ENCODE measurements around the gene RELN.

The RELN gene

DNA sequence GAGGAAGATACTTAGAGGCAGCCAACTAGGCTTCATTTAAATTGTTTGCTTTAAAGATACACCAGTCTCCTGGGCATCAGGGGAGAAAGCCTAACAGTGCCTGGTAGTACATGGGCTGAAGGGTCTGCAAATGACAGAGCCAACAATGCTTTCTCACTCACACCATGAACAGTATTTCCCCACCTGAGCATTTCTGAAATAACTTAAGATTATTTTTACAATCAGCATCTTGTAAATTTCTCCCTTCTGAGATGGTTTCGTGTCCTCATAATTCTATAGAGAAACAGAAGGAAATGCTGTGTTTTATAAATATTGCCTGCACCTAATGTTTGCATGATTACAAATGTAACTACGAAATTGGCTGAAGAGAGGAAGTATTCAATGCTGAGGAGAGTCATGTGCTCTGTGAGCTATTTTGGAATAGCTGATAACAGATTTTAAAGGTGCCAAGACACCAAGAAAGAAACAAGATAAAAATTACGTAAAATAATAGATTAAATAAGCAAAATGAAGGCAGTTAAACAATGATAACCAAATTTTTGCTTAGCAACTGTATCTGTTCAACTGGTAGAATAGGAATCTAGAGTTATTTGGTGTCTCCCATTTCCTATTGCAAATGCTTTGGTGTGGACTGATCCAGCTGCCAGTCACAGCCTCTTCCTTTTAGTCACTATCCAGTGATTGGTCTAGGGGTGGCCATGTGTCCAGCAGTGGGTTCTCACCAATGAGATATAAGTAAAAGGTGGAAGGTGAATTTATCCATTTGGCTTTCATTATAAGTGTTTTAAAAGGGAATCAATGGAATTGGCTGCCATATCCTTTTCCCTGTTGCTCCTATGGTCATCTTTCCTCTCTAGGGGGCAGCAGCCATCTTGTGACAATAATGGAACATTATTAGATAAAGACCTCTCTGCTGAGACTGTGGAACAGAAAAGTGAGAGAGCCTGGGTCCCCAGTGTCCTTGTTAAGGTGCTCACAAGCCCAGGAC, 375.5 kb downstream of the RELN start:
- no peak for DNase-seq

DNA sequence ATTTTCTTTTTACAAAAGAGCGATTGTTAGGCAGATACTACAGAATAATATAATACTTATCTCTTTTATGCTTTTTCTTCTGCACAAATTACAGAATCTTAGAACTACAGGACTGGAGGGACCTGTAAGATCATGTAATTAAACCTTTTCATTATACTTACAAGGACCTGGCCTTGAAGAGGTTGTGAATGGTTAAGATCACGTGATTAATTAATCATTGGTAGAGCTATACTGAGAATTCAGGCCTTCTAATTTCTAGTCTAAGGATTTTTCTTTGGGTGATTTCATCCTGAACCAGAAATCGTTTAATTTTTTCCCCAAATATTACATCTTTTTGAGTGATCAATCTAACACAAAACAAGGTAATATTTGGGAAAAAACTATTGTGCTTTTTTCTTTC, 379.7 kb downstream of the RELN start:
- DNase-seq: no peak

DNA sequence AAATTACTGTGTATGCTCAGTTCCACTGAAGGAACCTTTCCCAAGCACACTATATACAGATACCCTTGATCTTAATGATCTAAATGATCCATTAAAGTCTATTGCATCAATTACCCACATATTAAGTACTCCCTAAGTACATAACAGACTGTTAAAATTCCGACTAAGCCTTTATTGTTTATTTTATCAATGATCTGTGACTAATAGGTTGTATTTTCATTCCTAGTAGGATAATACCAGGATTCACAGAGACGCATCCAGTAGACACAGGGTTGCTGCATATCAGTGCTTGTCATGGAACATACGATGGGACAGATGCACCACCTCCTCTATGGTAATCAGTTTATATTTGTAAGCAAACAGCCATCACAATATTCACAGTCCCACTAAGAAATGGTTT, 383.8 kb downstream of the RELN start:
- no peak for DNase-seq

DNA sequence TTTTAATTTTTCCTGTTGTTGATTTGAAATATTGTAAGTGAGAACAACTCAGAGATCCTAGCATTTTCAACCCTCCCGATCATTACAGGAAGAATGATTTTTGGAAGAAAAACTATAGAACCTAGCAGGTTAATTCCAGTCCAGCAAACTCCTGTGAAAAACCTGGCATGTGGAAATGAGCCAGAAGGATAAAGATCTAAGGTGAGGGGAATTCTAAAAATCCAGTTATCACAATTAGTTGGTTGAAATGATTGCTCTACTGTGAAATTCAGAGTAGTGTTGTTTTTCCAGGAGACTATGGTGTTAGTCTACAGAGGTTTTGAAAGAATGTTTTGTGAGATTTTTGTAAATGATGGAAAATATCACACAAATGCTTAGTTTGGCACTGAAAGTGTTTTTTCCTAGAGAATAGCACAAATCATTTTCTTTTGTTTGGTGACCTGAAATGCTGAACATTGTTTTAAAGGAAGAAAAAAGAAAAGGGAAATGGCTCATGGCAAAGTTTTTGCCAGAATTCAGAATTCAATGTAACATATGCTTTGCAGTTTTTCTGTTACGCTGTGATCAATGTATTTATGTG, 391.0 kb downstream of the RELN start:
- no peak for DNase-seq

DNA sequence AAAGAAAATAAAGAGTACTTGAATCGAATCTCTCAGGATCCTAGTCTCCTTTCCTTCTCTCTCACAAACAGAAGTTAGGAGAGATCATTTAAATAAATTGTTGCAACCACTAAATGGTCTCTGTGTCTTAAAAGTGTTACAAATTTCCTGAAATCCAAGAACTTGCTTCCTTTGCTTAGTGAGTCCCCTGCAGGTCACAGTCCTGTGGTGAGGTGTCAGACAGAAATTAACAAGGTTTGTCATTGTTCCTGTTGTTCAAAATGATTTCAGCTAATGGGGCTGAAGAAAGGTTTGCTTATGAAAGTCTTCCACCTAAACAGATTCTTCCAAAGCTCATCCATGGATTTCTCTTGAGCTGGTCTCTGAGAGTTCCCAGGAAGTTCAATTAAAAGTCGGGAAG, 391.9 kb downstream of the RELN start:
- DNase-seq: no peak

DNA sequence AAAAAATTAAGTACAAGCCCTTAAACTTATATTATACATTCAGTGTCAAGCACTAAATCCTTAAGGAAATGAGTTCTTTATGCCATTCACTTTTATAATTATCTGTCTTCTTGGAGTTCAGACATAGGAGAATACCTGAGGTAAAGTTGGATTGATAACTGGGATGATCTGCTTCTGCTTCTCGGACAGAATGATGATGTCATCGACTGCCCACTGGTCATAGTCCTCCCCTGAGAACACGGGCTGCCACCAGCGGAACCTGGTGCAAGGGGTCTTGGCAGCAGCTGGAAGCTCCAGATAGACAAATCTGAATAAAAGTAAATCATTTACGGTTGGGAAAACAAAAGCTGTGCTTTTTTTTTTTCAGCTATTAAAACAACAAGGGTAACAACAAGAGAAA, 395.3 kb downstream of the RELN start:
- DNase-seq: no peak

DNA sequence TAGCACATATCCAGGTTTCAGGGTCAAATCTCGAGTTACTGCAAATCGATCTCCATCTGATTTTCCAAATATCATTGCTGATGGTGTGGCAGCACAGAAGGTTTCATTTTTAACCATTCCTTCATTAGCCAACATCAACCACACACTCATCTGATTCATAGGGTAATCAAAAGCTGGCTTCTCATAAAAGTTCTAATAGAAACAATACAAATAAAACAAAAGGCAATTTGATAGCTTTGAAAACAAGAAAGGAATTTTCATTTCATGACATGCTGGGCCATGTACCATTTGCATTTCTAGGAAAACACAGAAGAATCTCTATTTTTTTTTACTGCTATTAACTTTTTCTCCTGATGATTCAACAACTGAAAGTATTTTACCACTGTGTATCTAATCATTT, 395.8 kb downstream of the RELN start:
- no peak for DNase-seq

DNA sequence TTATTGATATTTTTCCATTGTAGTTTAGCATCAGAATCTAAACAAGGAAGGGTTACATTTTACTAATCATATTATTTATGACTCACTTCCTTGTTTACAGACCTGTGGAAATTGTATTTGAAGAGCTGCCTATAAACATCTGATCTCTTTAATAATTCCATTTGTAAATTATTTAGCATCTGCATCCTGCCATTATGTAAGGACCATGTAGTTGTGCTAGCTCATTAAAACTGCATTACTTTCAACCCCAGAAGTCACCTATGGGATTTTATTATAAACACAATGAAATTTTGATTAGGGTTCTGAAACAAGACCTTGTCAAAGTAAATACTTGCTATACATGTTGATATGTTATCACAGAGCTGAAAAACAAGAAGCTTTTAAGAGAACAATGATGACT, 396.6 kb downstream of the RELN start:
- no peak for DNase-seq

DNA sequence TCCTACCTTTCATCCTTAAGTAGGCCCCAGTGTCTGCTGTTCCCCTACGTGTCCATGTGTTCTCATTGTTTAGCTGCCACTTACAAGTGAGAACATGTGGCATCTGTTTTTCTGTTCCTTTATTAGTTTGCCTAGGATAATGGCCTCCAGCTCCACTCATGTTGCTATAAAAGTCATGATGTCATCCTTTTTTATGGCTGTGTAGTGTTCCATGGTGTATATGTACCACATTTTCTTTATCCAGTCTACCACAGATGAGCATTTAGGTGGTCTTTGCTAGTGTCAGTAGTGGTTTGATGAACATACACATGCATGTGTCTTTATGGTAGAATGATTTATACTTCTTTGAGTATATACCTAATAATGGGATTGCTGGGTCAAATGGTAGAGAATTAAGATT, 397.3 kb downstream of the RELN start:
- no peak for DNase-seq

DNA sequence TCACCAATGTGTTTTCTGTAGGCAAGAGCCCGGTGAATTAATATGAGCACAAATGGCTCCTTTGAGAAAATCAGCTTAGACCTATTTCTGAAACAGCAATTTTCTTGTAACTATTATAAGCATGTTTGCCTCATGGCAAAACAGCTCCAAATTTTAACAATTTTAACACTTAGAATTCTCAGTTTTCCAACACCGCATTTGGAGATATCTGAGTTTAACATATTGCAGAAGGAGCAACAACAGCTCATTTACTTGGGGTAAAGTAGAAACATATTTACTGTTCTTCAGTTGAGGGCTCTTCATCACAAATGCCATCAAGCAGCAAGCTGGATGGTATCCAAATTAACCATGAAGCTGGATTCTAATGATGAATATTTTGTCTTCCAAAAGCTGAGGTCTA, 409.4 kb downstream of the RELN start:
- DNase-seq: no peak

DNA sequence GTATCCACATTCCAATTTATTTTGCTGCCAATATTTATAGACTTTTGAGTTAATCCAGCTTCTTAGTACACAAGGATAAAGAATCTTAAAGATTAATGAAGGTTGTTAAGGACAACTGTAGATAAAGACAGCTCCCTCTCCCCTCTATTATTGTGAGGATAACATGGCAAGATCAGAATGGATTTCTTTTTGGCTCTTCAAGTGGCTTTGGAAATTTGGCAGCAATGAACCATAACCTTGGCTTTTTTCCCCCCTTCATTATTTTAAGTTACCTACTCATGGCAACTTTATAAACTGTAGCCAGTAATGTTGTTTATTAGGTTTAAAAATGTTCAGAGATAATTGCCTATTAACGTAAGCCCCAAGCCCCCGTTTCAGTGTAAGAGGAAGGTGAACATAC, 412.4 kb downstream of the RELN start:
- no peak for DNase-seq

DNA sequence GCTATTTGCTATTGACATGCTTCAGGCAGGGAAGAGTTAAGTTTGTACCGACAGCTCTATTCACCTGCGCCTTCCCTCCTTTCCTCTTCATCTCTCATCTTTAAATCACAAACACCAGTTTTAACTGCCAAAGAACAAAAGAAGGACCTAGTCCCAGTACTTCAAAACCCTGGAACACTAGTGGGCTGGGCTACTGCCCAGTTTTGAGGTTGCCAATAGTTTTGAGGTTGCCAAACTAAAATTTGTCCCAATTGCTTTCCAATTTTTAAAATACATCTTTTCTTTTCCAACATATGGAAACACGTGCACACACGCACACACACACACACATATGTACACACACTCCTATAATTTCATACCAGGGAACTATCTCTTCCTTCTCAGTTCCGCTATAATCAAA, 412.8 kb downstream of the RELN start:
- no peak for DNase-seq

DNA sequence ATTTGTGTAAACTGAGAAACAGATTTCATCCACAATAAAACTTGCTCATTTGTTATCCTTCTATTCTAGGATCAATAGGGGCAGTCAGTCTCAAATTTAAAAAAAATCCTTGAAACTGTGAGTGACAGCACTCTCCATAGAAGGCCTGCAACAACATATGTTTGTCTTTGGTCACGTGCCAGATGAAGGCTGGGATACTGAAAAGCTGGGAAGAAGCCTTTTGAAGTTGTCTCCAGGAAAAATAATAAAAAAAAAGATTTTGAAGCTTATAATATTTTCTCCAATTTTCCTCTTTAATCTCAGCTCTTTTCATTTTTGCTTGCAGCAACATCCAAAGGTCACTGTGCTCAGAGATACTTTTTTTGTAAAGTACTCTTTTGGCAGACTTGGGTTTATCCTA, 414.9 kb downstream of the RELN start:
- DNase-seq: no peak

DNA sequence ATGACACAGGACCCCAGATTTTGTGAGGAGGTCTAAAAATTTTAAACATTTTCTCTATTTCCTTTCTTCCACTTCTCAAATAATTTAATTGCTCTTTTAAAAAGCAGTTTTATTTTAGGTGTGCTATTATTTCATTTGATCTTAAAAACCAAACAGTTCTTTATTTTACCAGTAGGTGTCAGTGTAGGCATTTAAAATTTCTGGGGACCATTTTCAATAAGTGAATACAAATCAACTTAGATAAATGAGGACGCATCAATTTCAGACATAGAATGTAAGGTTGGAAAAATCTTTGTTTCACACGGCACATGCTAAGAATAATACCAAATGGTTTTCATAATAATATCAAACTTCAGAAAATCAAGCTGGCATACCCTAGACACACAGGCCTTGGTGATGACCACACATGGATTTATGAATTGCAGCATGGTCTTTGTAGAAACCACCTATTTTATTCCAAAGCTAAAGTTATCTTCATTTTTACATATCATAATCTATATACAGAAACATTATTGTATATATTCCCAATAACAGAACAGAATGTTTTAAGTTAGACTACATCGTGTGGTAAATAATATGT, 415.9 kb downstream of the RELN start:
- DNase-seq: no peak

DNA sequence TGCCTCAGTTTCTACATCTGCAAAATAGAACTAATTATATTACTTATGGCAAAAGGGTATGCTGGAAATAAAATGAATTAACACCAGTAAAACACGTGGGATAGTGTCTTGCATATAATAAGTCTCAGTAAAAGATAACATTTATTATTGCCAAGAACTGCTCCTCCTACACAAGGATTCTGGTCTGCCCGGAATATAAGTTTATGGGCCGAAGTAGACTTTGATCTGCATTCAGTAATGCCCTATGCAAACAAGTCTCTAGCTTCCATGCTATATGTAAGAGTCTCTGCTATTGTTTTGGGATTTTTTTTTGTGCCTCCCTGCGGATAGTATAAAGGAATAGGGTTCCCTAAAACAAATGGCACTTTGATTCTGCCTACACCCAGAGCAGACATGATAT, 417.9 kb downstream of the RELN start:
- no peak for DNase-seq

DNA sequence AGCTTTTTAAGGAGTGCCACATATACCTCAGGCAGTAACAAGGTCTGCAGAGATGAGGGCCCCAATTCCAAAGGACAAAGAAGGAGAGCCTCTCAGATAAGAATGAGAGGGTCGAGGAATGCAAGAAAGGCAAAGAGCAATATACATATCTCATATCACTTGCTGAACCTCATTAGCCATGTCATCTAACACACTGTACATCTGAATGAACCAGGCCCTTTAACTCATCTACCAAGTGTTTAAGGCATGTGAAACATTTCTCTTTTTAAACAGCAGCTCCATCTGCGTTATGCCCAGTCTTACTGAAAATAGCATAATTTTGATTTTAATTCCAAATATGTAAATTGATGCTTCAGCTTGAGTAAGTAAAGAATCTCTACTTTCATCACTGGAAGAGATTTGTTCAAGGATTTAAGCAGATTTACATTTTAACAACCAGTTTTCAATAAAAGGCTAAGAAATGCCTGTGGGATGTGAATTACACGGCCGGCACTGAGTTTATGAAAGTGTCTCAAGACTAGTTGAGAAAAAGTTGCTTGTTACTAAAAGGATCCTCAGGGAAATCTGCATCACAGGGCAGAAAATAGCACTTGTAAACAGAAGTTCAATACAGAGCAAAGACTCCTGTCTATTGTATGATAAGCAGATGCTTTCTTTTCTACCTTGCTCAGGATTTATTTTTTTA, 419.7 kb downstream of the RELN start:
- DNase-seq: no peak

DNA sequence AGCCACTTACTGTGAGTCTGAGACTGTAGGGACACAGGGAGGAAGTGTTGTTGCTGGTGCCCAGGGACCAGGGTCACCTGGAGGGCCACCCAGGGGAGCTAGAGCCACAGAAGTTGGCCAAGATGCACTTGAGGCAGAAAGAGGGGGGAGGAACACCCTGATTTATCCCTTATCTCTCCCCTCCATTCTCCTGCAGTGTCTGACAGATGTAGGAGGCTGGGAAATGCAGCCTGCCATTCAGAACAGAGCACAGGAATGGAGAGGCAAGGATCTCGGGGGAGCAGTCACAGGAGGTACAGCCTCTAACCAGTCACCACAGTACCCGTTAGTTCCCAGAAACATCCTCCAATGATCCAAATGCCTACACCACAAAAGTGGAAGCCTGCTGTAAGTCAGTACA, 425.0 kb downstream of the RELN start:
- DNase-seq: no peak

DNA sequence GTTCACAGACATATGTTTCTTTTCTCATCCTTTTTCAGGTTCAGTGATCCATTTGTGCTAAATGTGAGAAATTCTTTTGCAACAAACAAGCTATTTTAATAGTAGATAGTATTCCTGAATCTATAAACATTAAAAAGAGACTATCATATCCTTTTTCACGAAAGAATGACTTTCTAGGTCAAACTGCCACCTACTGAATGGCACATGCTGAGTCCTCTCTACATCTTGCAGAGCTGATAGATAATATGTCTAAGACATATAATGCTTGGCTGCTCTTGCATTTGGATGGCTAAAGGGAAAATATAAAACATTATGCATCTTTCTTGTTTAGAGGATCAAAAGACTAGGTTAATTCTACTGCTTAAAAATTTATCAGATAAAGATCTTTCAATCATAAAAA, 429.3 kb downstream of the RELN start:
- DNase-seq: no peak

DNA sequence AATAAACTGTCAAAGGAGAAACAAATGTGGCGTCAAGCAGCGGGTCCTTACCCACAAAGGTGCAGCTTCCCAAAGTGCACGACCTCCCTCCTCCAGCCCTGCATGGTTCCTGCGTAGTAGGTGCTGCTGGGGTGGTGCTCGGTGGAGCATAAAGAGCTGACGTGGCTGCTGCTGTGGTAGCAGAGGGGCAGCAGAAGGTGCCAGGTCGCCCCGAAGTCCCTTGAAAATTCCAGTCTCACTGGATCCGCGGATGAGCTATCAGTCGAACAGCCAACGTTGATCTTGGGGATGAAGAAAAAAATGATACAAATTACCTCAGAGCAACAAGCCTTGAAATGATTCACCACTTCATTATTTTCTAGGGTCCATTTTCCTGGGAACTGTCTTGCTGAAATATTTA, 438.4 kb downstream of the RELN start:
- DNase-seq: no peak

DNA sequence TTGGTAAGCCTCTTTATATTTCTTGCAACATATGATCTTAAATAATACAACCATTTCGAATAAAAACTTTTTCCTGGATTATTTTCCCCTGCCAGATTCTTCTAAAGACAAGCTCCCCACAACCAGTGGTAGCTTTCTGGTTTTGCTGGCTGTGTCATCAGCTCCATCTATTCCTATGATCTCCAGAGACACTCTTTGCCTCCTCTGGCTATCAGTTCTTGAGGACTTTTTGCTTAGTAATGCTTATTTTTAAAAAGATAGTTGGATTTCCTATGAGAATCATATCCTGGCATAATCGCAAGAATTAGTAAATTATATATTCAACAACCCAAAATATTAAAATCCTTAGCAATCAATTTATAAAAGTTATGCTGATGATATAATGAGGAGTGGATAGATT, 439.7 kb downstream of the RELN start:
- DNase-seq: no peak

DNA sequence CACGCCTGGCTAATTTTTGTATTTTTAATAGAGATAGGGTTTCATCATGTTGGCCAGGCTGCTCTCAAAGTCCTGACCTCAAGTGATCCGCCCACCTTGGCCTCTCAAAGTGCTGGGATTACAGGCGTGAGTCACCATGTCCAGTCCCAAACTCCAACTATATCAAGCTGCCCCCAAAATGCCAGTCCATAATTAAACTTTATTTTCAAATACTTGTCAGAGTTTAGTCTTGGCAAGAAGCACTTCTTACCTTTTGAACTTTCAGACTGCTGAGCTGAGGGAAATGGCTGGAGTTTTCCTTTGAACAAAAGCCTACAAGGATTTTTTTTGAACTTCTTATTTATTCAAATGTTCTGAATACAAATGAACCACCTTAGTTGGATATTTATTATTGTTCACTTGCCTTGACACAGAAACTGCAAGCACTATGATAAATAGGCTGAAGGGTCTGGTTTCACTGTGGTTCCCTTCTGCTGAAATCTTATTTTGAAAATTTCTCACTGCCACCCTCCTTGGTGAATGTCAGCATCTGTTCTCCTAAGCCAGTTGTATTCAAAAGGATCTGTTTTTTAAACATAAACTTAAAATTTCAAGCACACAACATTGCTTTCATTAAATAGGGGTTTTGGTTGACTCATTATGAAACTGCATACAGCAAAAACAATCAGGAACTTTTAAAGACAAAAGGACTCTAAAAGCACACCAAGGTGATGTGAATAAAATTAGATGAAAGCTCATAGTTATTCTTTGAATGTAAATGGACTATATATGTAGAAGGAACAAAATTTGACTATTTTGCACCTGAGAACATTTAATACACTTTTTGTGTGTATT, 441.8 kb downstream of the RELN start:
- DNase-seq: no peak

DNA sequence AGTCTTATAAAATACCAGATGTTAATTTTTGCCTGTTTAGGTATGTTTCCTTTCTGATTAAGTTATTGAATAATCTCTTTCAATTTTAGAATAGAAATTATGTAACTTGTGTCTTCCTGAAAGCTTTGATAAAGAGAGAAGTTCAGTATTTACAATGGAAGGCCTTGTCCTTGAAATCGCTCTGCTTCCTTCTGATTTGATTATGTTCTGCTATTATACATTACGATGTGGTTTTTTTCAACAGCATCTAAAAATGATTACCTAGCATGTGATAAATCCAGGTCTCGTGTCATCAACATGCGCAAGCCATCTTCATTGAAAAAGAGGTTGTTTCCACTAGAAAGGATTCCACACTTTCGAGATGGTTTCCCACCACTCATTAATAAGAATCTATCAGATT, 447.0 kb downstream of the RELN start:
- DNase-seq: no peak

DNA sequence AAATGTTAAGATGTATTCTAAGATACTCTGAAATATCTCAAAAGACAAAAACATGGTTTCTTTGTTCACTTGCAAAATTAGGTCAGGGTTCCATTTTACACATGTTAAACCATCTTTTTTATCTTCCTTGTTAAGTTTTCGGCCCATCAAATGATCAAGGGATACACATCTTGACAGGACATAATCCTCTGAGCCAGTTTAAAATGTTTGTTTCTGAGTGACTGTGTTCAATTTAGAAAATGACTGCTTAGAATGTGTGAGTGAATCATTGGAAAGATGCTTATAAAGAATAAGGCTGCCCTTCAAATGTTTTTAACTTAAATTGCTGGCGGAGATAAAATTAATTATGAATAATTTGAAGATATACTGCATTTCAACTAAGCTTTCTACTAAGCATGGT, 447.5 kb downstream of the RELN start:
- no peak for DNase-seq

Measured in DMS79 (cell line).